IPS-18c (cell line): Measurements from ENCODE around the gene LRRN4.
A peak's percentile ranks its signal among the peaks of the same experiment; 100 is the strongest.

Experiments
- H3K4me3 ChIP-seq: 2 replicates; pipeline ENCODE4 v1.7.0; 2013; ENCODE audit warnings: low read depth, mild to moderate bottlenecking, low read length, moderate library complexity; ENCODE audit not compliant: insufficient read depth
- H3K9me3 ChIP-seq: one replicate; pipeline ENCODE4 v1.6.1; 2013; ENCODE audit warnings: mild to moderate bottlenecking, low read length, moderate library complexity; ENCODE audit not compliant: control insufficient read depth, insufficient read depth

LRRN4 gene

DNA sequence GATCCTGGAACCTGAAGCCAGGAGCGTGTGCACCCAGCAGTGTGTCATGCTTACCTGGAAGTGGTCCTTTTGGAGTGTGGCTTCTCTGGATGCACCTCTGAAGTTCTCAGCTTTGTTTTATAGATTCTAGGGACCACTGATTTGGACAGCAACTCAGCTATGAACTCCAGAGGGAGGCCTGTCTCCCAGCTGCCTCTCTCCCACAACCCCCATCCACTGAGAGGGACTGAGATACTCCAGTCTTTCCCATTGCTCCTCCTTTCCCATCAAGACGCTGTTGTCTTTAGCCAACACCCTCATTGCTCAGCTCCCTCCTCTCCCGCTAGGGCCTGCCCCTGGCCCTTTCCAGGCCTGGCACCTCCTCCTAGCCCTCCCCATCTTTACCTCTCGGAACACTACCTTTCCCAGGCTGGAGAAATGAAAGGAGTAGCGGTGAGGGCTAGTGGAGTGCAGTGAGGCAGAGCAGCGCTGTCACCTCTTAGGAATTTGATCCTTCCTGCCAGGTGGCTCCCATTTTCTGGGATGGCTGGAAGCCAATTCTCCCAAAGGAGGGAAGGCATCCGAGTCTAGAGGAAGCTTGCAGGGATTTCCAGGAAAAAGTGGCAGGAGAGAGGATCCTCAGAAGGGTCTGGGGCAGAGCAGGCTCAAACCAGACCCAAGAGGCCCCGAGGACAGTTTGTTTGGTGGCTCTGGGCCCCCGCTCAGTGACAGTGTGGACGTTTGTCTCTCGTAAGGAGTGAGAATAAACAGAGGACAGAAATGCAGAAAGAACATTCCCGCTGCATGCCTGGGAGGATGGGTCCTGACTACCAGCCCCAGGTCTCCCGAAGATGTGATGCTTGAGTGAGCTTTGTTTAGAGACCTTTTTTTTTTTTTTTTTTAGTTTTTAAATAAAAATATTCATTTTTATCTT is at the start of gene LRRN4:
Gene LRRN4 (minus strand): TSS at position 285 of the 913 bp plus-strand sequence. CDS start 1,261 bp downstream, outside the sequence.
- Histone ChIP-seq H3K4me3 (peak within 1 kb of the TSS; percentile 58), H3K9me3 (no peaks in the 10 kb centered on the region)

- no peak overlapping the region for H3K4me3 ChIP-seq
- no peaks in the 10 kb centered on the region for H3K9me3 ChIP-seq
These were observed 49.4 kb upstream of the LRRN4 start for GRCh38 chr20:6103301-6103700.

- Histone ChIP-seq H3K4me3 (no peak overlapping the region), H3K9me3 (no peaks in the 10 kb centered on the region)
These were observed 47.5 kb upstream of the LRRN4 start for GRCh38 chr20:6101346-6101745.

GRCh38 chr20:6100246-6100645 is 46.4 kb upstream of the LRRN4 start:
- Histone ChIP-seq H3K4me3 (no peak overlapping the region), H3K9me3 (no peaks in the 10 kb centered on the region)

DNA sequence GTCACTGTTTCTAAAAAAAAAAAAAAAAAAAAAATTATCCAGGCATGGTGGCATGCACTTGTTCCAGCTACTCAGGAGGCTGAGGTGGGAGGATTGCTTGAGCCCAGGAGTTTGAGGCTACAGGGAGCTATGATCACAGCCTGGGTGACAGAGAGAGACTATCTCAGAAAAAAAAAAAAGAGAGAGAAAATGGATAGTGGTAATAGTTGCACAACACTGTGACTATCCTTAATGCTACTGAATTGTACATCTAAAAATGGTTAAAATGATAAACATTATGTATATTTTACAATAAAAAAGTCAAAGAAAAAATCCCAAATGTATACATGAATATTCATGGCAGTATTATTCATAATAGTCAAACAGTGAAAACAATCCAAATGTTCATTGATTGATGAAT is 46.0 kb upstream of the LRRN4 start:
- Histone ChIP-seq H3K9me3 (no peaks in the 10 kb centered on the region), H3K4me3 (no peak overlapping the region)

GRCh38 chr20:6095409-6095808 is 41.5 kb upstream of the LRRN4 start:
- no peak overlapping the region for H3K4me3 ChIP-seq
- H3K9me3 ChIP-seq: no peaks in the 10 kb centered on the region

GRCh38 chr20:6094565-6094964 is 40.7 kb upstream of the LRRN4 start:
- Histone ChIP-seq H3K4me3 (no peak overlapping the region), H3K9me3 (no peaks in the 10 kb centered on the region)

DNA sequence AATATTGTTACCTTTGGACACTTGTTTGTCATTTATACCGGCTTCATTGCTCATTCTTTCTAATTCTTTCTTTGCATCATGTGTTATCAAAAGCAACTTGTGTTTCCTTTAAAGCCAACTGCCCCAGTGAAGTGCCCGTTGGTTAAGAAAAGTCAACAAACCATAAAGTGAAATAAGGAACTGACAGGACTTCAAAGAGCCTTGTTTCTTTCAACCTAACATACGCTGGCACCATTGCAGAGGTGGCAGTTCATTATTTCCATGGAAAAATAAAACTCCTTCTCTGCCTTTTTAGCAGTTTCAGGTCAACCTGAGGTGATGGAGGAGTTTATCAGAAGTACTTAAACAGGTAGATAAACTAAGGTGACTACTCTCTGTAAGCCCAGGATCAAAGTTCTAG is 40.2 kb upstream of the LRRN4 start:
- Histone ChIP-seq H3K9me3 (no peaks in the 10 kb centered on the region), H3K4me3 (no peak overlapping the region)

DNA sequence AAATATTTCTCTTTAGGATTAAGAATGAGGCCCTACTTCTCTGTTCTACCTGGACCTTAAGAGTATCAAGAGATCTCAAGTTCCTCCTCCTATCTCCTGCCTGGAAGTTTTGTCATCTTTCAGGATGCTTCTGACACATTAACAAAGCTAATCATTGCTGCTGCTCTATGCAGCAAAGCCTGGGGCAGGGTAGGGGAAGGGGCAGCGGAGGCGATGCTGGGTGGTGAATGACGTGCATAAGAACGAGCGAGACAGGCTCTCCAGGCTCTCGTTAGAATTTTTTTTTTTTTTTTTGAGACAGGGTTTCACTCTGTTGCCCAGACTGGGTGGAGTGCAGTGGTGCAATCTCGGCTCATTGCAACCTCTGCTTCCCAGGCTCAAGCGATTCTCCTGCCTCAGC is 37.8 kb upstream of the LRRN4 start:
- no peak overlapping the region for H3K4me3 ChIP-seq
- H3K9me3 ChIP-seq: peaks cover 2% of the 10 kb centered on the region

- Histone ChIP-seq H3K9me3 (peaks cover 2% of the 10 kb centered on the region), H3K4me3 (no peak overlapping the region)
These were observed 33.0 kb upstream of the LRRN4 start for GRCh38 chr20:6086868-6087267.

- Histone ChIP-seq H3K9me3 (peaks cover 2% of the 10 kb centered on the region), H3K4me3 (no peak overlapping the region)
These were observed 30.1 kb upstream of the LRRN4 start for GRCh38 chr20:6083926-6084325.

DNA sequence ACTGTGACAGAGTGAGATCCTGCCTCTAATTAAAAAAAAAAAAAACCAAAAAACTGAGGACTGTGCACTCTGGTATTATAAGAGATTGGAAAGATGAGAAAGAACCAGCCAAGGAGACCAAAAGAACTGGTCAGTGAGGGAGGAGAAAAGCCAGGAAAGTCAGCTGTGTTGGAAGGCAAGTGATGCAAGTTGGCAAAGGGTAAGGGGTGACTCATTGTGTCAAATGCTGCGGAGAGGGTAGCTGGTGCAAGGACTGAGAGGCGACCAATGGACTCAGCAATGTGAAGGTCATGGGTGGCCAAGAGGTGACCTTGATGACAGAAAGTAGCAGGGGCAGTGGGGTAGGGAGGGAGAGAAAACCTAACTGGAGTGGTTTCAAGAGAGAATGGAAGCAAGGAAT is 27.4 kb upstream of the LRRN4 start:
- no peaks in the 10 kb centered on the region for H3K9me3 ChIP-seq
- no peak overlapping the region for H3K4me3 ChIP-seq

DNA sequence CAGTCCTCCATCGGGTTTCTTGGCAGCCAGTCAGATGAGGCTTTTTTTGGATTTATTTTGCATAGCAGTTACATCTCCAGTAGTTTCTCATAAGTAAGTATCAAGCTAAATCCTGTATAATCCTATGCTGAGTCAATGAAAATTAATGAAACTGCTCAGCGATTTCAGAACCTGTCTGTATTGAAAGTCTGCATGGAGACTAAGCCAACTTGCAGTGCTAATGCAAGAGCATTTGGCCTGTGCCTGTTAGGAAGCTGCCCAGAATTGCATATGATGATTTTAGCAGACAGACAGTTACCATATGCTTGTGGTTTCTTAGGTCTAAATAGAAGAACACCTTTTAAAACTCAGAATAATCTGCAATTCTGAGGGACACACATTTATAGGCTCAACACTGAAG is 25.2 kb upstream of the LRRN4 start:
- H3K9me3 ChIP-seq: no peaks in the 10 kb centered on the region
- no peak overlapping the region for H3K4me3 ChIP-seq

GRCh38 chr20:6075428-6076219 is 21.8 kb upstream of the LRRN4 start:
- H3K9me3 ChIP-seq: no peaks in the 10 kb centered on the region
- no peak overlapping the region for H3K4me3 ChIP-seq

GRCh38 chr20:6074784-6075183 is 20.9 kb upstream of the LRRN4 start:
- Histone ChIP-seq H3K4me3 (no peak overlapping the region), H3K9me3 (no peaks in the 10 kb centered on the region)

DNA sequence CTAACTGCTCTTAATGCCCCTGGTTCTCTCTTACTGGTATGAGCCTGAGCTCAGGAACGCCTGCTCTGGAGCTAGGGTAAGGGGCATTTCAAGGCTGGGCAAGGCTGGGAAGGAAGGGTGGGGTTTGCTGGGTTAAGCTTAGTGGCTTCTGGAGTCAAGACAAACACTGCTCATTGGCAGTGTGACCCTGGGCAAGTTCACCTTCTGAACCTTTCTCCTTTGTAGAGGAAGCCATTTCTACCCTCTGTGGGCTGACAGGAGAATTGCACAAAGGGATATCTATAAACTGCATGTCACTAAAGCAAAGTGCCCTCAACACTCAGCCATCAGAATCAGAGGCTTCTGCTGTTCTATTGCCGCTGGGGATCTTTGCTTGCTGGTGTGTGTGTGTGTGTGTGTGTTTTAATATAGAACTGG is 20.3 kb upstream of the LRRN4 start:
- Histone ChIP-seq H3K4me3 (no peak overlapping the region), H3K9me3 (no peaks in the 10 kb centered on the region)

- H3K9me3 ChIP-seq: no peaks in the 10 kb centered on the region
- H3K4me3 ChIP-seq: no peak overlapping the region
These were observed 17.2 kb upstream of the LRRN4 start for GRCh38 chr20:6070829-6071695.
